Neuron (in vitro differentiated cells): Measurements from ENCODE around the gene SULT1C3.

Source experiments
- H2AFZ ChIP-seq: one replicate; pipeline ENCODE4 v1.6.1; 2013; ENCODE audit warnings: low read depth, mild to moderate bottlenecking, inconsistent platforms, low read length, moderate library complexity
- H3K27me3 ChIP-seq: one replicate; pipeline ENCODE4 v1.6.1; 2013; ENCODE audit warnings: low read length; ENCODE audit not compliant: insufficient read depth
- H3K36me3 ChIP-seq: one replicate; pipeline ENCODE4 v1.6.1; 2013; ENCODE audit warnings: low read length; ENCODE audit not compliant: insufficient read depth
- H3K4me1 ChIP-seq: one replicate; pipeline ENCODE4 v1.6.1; 2013; ENCODE audit warnings: low read length; ENCODE audit not compliant: insufficient read depth
- H3K4me3 ChIP-seq: 2 replicates; pipeline ENCODE4 v1.5.1; 2013; ENCODE audit warnings: mild to moderate bottlenecking, low read length, moderate library complexity
- H3K9me3 ChIP-seq: one replicate; pipeline ENCODE4 v1.6.1; 2013; ENCODE audit warnings: low read length

SULT1C3 gene

GRCh38 chr2:108224022-108224421, 15.7 kb upstream of the SULT1C3 start:
- no peak overlapping the region for H3K4me3 ChIP-seq
- H3K9me3 ChIP-seq = peaks cover 5% of the 10 kb centered on the region
- H3K4me1 ChIP-seq = no peaks in the 10 kb centered on the region
- no peaks in the 10 kb centered on the region for H3K27me3 ChIP-seq
- H3K36me3 ChIP-seq = no peaks in the 10 kb centered on the region
- no peak overlapping the region for H2AFZ ChIP-seq

GRCh38 chr2:108226564-108226963, 13.2 kb upstream of the SULT1C3 start:
- H3K4me1 ChIP-seq = no peaks in the 10 kb centered on the region
- H3K4me3 ChIP-seq = no peak overlapping the region
- peaks cover 5% of the 10 kb centered on the region for H3K9me3 ChIP-seq
- no peaks in the 10 kb centered on the region for H3K27me3 ChIP-seq
- H3K36me3 ChIP-seq = no peaks in the 10 kb centered on the region
- no peak overlapping the region for H2AFZ ChIP-seq

GRCh38 chr2:108228006-108228405, 11.8 kb upstream of the SULT1C3 start:
- Histone ChIP-seq H3K4me3 (no peak overlapping the region), H3K4me1 (no peaks in the 10 kb centered on the region), H2AFZ (no peak overlapping the region), H3K36me3 (no peaks in the 10 kb centered on the region), H3K9me3 (peaks cover 4% of the 10 kb centered on the region), H3K27me3 (no peaks in the 10 kb centered on the region)

- Histone ChIP-seq H3K36me3 (no peaks in the 10 kb centered on the region), H3K4me1 (no peaks in the 10 kb centered on the region), H3K9me3 (peaks cover under 1% of the 10 kb centered on the region), H2AFZ (no peak overlapping the region), H3K4me3 (no peak overlapping the region), H3K27me3 (no peaks in the 10 kb centered on the region)
Measured at GRCh38 chr2:108228537-108228936, 11.2 kb upstream of the SULT1C3 start.

GRCh38 chr2:108229875-108230274, 9.9 kb upstream of the SULT1C3 start:
- Histone ChIP-seq H2AFZ (no peak overlapping the region), H3K9me3 (no peaks in the 10 kb centered on the region), H3K36me3 (no peaks in the 10 kb centered on the region), H3K4me1 (no peaks in the 10 kb centered on the region), H3K4me3 (no peak overlapping the region), H3K27me3 (no peaks in the 10 kb centered on the region)

- no peaks in the 10 kb centered on the region for H3K9me3 ChIP-seq
- no peaks in the 10 kb centered on the region for H3K36me3 ChIP-seq
- H2AFZ ChIP-seq = no peak overlapping the region
- H3K4me3 ChIP-seq = no peak overlapping the region
- H3K27me3 ChIP-seq = no peaks in the 10 kb centered on the region
- no peaks in the 10 kb centered on the region for H3K4me1 ChIP-seq
Measured at GRCh38 chr2:108235577-108235976, 4.2 kb upstream of the SULT1C3 start.

- no peaks in the 10 kb centered on the region for H3K36me3 ChIP-seq
- no peak overlapping the region for H2AFZ ChIP-seq
- no peak overlapping the region for H3K4me3 ChIP-seq
- H3K4me1 ChIP-seq = no peaks in the 10 kb centered on the region
- no peaks in the 10 kb centered on the region for H3K9me3 ChIP-seq
- no peaks in the 10 kb centered on the region for H3K27me3 ChIP-seq
Measured at GRCh38 chr2:108236676-108237335, 3.0 kb upstream of the SULT1C3 start.

- Histone ChIP-seq H2AFZ (no peak overlapping the region), H3K4me1 (no peaks in the 10 kb centered on the region), H3K36me3 (no peaks in the 10 kb centered on the region), H3K9me3 (no peaks in the 10 kb centered on the region), H3K4me3 (no peak overlapping the region), H3K27me3 (no peaks in the 10 kb centered on the region)
Measured at GRCh38 chr2:108240966-108241365, 1.2 kb downstream of the SULT1C3 start.

- Histone ChIP-seq H3K4me1 (no peaks in the 10 kb centered on the region), H3K36me3 (no peaks in the 10 kb centered on the region), H2AFZ (no peak overlapping the region), H3K27me3 (no peaks in the 10 kb centered on the region), H3K4me3 (no peak overlapping the region), H3K9me3 (no peaks in the 10 kb centered on the region)
Measured at GRCh38 chr2:108243566-108243965, 3.8 kb downstream of the SULT1C3 start.

- no peaks in the 10 kb centered on the region for H3K9me3 ChIP-seq
- H3K4me3 ChIP-seq = no peak overlapping the region
- H3K27me3 ChIP-seq = no peaks in the 10 kb centered on the region
- no peak overlapping the region for H2AFZ ChIP-seq
- no peaks in the 10 kb centered on the region for H3K36me3 ChIP-seq
- no peaks in the 10 kb centered on the region for H3K4me1 ChIP-seq
Measured at GRCh38 chr2:108244667-108245414, 5.1 kb downstream of the SULT1C3 start.

- no peaks in the 10 kb centered on the region for H3K9me3 ChIP-seq
Measured at GRCh38 chr2:108253106-108253505, 13.3 kb downstream of the SULT1C3 start.

GRCh38 chr2:108257757-108258331, 18.1 kb downstream of the SULT1C3 start:
- Histone ChIP-seq H3K36me3 (no peaks in the 10 kb centered on the region), H2AFZ (no peak overlapping the region), H3K4me1 (no peaks in the 10 kb centered on the region), H3K4me3 (no peak overlapping the region), H3K9me3 (no peaks in the 10 kb centered on the region), H3K27me3 (no peaks in the 10 kb centered on the region)

More at GRCh38 chr2:108253106-108253505, 13.3 kb downstream of the SULT1C3 start:
- Histone ChIP-seq H3K27me3 (no peaks in the 10 kb centered on the region), H2AFZ (no peak overlapping the region), H3K36me3 (no peaks in the 10 kb centered on the region), H3K4me3 (no peak overlapping the region), H3K4me1 (no peaks in the 10 kb centered on the region)

GRCh38 chr2:108260773-108261172, 21.0 kb downstream of the SULT1C3 start:
- H3K27me3 ChIP-seq = no peaks in the 10 kb centered on the region
- H3K9me3 ChIP-seq = no peaks in the 10 kb centered on the region
- no peak overlapping the region for H3K4me3 ChIP-seq
- H3K36me3 ChIP-seq = no peaks in the 10 kb centered on the region
- H3K4me1 ChIP-seq = no peaks in the 10 kb centered on the region
- H2AFZ ChIP-seq = no peak overlapping the region
